ENCODE results near the gene DMD.

DMD gene

GRCh38 chrX:32183066-32183465 is 1028.3 kb downstream of the DMD start:
- TF ChIP-seq CTCF (IDR thresholded peaks at IDR 0.05; ENCODE audit: borderline replicate concordance, control extremely low read depth, extremely low read depth, insufficient read depth, missing control alignments) = no peak
- DNase-seq (ENCODE audit: low spot score) = no peak
- in situ Hi-C loops (cut with MboI; ENCODE audit: low sequenced_read_pairs, unreplicated experiment) = no loop called here

- in situ Hi-C loops (cut with MboI; ENCODE audit: low sequenced_read_pairs, unreplicated experiment) = no loop called here
Measured at GRCh38 chrX:32176510-32176909, 1034.8 kb downstream of the DMD start.

GRCh38 chrX:32170481-32170880 is 1040.9 kb downstream of the DMD start:
- TF ChIP-seq CTCF (IDR thresholded peaks at IDR 0.05; ENCODE audit: borderline replicate concordance, control extremely low read depth, extremely low read depth, insufficient read depth, missing control alignments) = no peak
- in situ Hi-C loops (cut with MboI; ENCODE audit: low sequenced_read_pairs, unreplicated experiment) = no loop called here
- DNase-seq (ENCODE audit: low spot score) = no peak

More at GRCh38 chrX:32176510-32176909, 1034.8 kb downstream of the DMD start:
- no peak for DNase-seq (ENCODE audit: low spot score)
- no peak for TF ChIP-seq CTCF (IDR thresholded peaks at IDR 0.05; ENCODE audit: borderline replicate concordance, control extremely low read depth, extremely low read depth, insufficient read depth, missing control alignments)

- no peak for DNase-seq (ENCODE audit: low spot score)
- no peak for TF ChIP-seq CTCF (IDR thresholded peaks at IDR 0.05; ENCODE audit: borderline replicate concordance, control extremely low read depth, extremely low read depth, insufficient read depth, missing control alignments)
- in situ Hi-C loops (cut with MboI; ENCODE audit: low sequenced_read_pairs, unreplicated experiment) = no loop called here
Measured at GRCh38 chrX:32155044-32155638, 1056.2 kb downstream of the DMD start.

GRCh38 chrX:32153585-32153984 is 1057.8 kb downstream of the DMD start:
- no peak for TF ChIP-seq CTCF (IDR thresholded peaks at IDR 0.05; ENCODE audit: borderline replicate concordance, control extremely low read depth, extremely low read depth, insufficient read depth, missing control alignments)
- no peak for DNase-seq (ENCODE audit: low spot score)
- in situ Hi-C loops (cut with MboI; ENCODE audit: low sequenced_read_pairs, unreplicated experiment) = no loop called here

GRCh38 chrX:32150141-32150540 is 1061.2 kb downstream of the DMD start:
- in situ Hi-C loops (cut with MboI; ENCODE audit: low sequenced_read_pairs, unreplicated experiment) = no loop called here
- no peak for DNase-seq (ENCODE audit: low spot score)
- no peak for TF ChIP-seq CTCF (IDR thresholded peaks at IDR 0.05; ENCODE audit: borderline replicate concordance, control extremely low read depth, extremely low read depth, insufficient read depth, missing control alignments)

Data from GM13976 (cell line).